H1 (cell line): Measurements from ENCODE around the gene TTC8. TPM values are rescaled to one million over a fixed set of nuclear protein-coding genes. Genes with fewer than 3 reads are reported as not detected.

ENCODE experiments used
- CTCF ChIA-PET: fragments of 300-600 bp; sonication (Branson Sonifier 250); formaldehyde crosslinking; loops from one replicate; lab custom pipeline; 2021; ENCODE audit not compliant: partially characterized antibody; lab: Charles Lee
- POLR2A ChIA-PET: fragments of 300-600 bp; sonication (Branson Sonifier 250); formaldehyde crosslinking; loops from one replicate; lab custom pipeline; 2021; ENCODE audit warnings: inconsistent platforms; ENCODE audit not compliant: partially characterized antibody; lab: Charles Lee
- DNase-seq, 2 experiments: peaks; one replicate each; pipeline versions ENCODE4 v3.0.0 to v3.0.0-alpha.2; 2010 to 2022; ENCODE audit warnings: low spot score in 2 of 2, low read depth in 1 of 2, mixed read lengths in 1 of 2
- FAIRE-seq: peaks from 2 replicates; lab custom pipeline; 2011; peaks lifted over from hg19 to GRCh38; lab: Jason Lieb, UNC
- H2AFZ ChIP-seq: 2 replicates; pipeline ENCODE4 v1.8.1; 2012; ENCODE audit warnings: low read length, inconsistent platforms
- H2AK5ac ChIP-seq: 2 replicates; pipeline ENCODE4 v1.6.1; 2013; ENCODE audit warnings: low read depth, low read length
- H2BK120ac ChIP-seq: replicated peaks from 2 replicates; pipeline ENCODE3; 2013; ENCODE audit warnings: low read depth, low read length, inconsistent platforms
- H2BK12ac ChIP-seq: 2 replicates; pipeline ENCODE4 v1.6.1; 2013; ENCODE audit warnings: low read depth, low read length
- H2BK15ac ChIP-seq: 2 replicates; pipeline ENCODE4 v1.6.1; 2013; ENCODE audit warnings: low read length
- H2BK20ac ChIP-seq: 2 replicates; pipeline ENCODE4 v1.6.1; 2013; ENCODE audit warnings: low read length
- H2BK5ac ChIP-seq: 2 replicates; pipeline ENCODE4 v1.6.1; 2013; ENCODE audit warnings: low read depth, low read length
- H3K14ac ChIP-seq: 2 replicates; pipeline ENCODE4 v1.6.1; 2013; ENCODE audit warnings: inconsistent platforms; ENCODE audit not compliant: insufficient read length
- H3K18ac ChIP-seq: 2 replicates; pipeline ENCODE4 v1.6.1; 2013; ENCODE audit warnings: low read length; ENCODE audit errors: extremely low read depth
- H3K23ac ChIP-seq: 2 replicates; pipeline ENCODE4 v1.6.1; 2013; ENCODE audit warnings: inconsistent platforms; ENCODE audit not compliant: insufficient read length
- H3K23me2 ChIP-seq: 2 replicates; pipeline ENCODE4 v1.6.1; 2013; ENCODE audit warnings: low read depth, low read length
- H3K27ac ChIP-seq: 2 replicates; pipeline ENCODE4 v1.6.1; 2011; ENCODE audit warnings: low read depth, low read length, inconsistent platforms
- H3K27me3 ChIP-seq, 4 experiments: replicated peaks in 1 of 4; 1 replicate in 1 of 4; 2 replicates in 3 of 4; pipeline versions ENCODE4 v1.6.1 to v1.8.1; 2011 to 2013; ENCODE audit warnings: low read length in 3 of 4, mild to moderate bottlenecking in 3 of 4, inconsistent platforms in 2 of 4, mixed read lengths in 2 of 4, moderate library complexity in 1 of 4; ENCODE audit not compliant: control insufficient read depth in 3 of 4, insufficient read depth in 3 of 4; ENCODE audit errors: extremely low read depth in 1 of 4
- H3K36me3 ChIP-seq, 4 experiments: 2 replicates each; pipeline versions ENCODE4 v1.6.1 to v1.8.1; 2011 to 2013; ENCODE audit warnings: mild to moderate bottlenecking in 4 of 4, low read length in 3 of 4, moderate library complexity in 2 of 4, control low read depth in 1 of 4, inconsistent platforms in 1 of 4; ENCODE audit not compliant: insufficient read depth in 4 of 4, control insufficient read depth in 2 of 4
- H3K4ac ChIP-seq: replicated peaks from 2 replicates; pipeline ENCODE3; 2013; ENCODE audit warnings: low read length, low read depth, mixed read lengths, inconsistent platforms; ENCODE audit not compliant: insufficient read length
- H3K4me1 ChIP-seq, 4 experiments: replicated peaks in 1 of 4; 1 replicate in 1 of 4; 2 replicates in 3 of 4; pipeline versions ENCODE4 v1.6.1 to v1.8.1; 2011 to 2013; ENCODE audit warnings: low read length in 3 of 4, inconsistent platforms in 2 of 4, mixed read lengths in 1 of 4; ENCODE audit not compliant: insufficient read depth in 4 of 4, control insufficient read depth in 3 of 4
- H3K4me2 ChIP-seq, 2 experiments: 2 replicates each; pipeline versions ENCODE4 v1.6.1 to v1.8.1; 2011 to 2013; ENCODE audit warnings: low read depth in 2 of 2, low read length in 2 of 2, control low read depth in 1 of 2, inconsistent platforms in 1 of 2, mild to moderate bottlenecking in 1 of 2; ENCODE audit not compliant: insufficient read depth in 1 of 2
- H3K4me3 ChIP-seq, 4 experiments: fragments of 200-600, 300-600 bp in 1 of 4; sonication (generic), shearing (Covaris generic), sonication (Bioruptor Twin) in 1 of 4; 2 replicates each; pipeline versions ENCODE4 v1.5.1 to v1.8.1; 2011 to 2016; ENCODE audit warnings: low read length in 4 of 4, low read depth in 3 of 4, control low read depth in 2 of 4, inconsistent platforms in 2 of 4, mild to moderate bottlenecking in 2 of 4, mixed read lengths in 1 of 4, moderate library complexity in 1 of 4; ENCODE audit not compliant: insufficient read depth in 2 of 4; ENCODE audit errors: extremely low read depth in 1 of 4
- H3K56ac ChIP-seq: replicated peaks from 2 replicates; pipeline ENCODE3; 2013; ENCODE audit warnings: low read depth, mild to moderate bottlenecking, mixed read lengths, low read length, inconsistent platforms; ENCODE audit not compliant: insufficient read length
- H3K79me1 ChIP-seq: 2 replicates; pipeline ENCODE4 v1.6.1; 2013; ENCODE audit warnings: low read depth, low read length, control low read depth
- H3K79me2 ChIP-seq, 2 experiments: 2 replicates each; pipeline versions ENCODE4 v1.6.1 to v1.8.1; 2012 to 2013; ENCODE audit warnings: low read length in 2 of 2, mild to moderate bottlenecking in 2 of 2, inconsistent platforms in 1 of 2; ENCODE audit not compliant: insufficient read depth in 2 of 2, control insufficient read depth in 1 of 2
- H3K9ac ChIP-seq, 4 experiments: replicated peaks in 1 of 4; 1 replicate in 1 of 4; 2 replicates in 3 of 4; pipeline versions ENCODE4 v1.6.1 to v1.8.1; 2011 to 2013; ENCODE audit warnings: low read depth in 3 of 4, low read length in 3 of 4, control low read depth in 2 of 4, mild to moderate bottlenecking in 2 of 4, moderate library complexity in 2 of 4, inconsistent platforms in 1 of 4; ENCODE audit errors: extremely low read depth in 1 of 4
- H3K9me3 ChIP-seq, 2 experiments: 2 replicates each; pipeline versions ENCODE4 v1.6.1 to v1.8.1; 2012 to 2013; ENCODE audit warnings: mild to moderate bottlenecking in 2 of 2, moderate library complexity in 2 of 2, control low read depth in 1 of 2, inconsistent platforms in 1 of 2, low read depth in 1 of 2, low read length in 1 of 2, mixed read lengths in 1 of 2; ENCODE audit not compliant: insufficient read depth in 2 of 2
- H4K20me1 ChIP-seq, 2 experiments: replicated peaks in 1 of 2; 2 replicates each; pipeline versions ENCODE3 to v1.8.1; 2011 to 2013; ENCODE audit warnings: inconsistent platforms in 2 of 2, low read length in 2 of 2, mild to moderate bottlenecking in 1 of 2; ENCODE audit not compliant: insufficient read depth in 2 of 2, control insufficient read depth in 1 of 2
- H4K5ac ChIP-seq: 2 replicates; pipeline ENCODE4 v1.6.1; 2013; ENCODE audit warnings: low read length, low read depth, mixed read lengths, inconsistent platforms; ENCODE audit not compliant: insufficient read length
- H4K8ac ChIP-seq: 2 replicates; pipeline ENCODE4 v1.8.0; 2013; ENCODE audit warnings: mild to moderate bottlenecking, moderate library complexity, low read length, inconsistent platforms; ENCODE audit not compliant: insufficient read depth; ENCODE audit errors: extremely low read depth
- H4K91ac ChIP-seq: replicated peaks from 2 replicates; pipeline ENCODE3; 2013; ENCODE audit warnings: low read length, mixed read lengths, inconsistent platforms; ENCODE audit not compliant: insufficient read length
- BACH1 ChIP-seq: IDR thresholded peaks from 2 replicates; pipeline ENCODE4 v1.6.1; 2012; ENCODE audit warnings: low read length, improper control_type of control experiment
- CBX5 ChIP-seq: fragments of 300-800, 300-1000 bp; sonication (generic); IDR thresholded peaks from 2 replicates; pipeline ENCODE4 v1.7.1; 2016; ENCODE audit warnings: antibody characterized with exemption, low read length, low read depth
- YY1 ChIP-seq: IDR thresholded peaks from 2 replicates; pipeline ENCODE4 v1.6.1; 2011; ENCODE audit warnings: low read depth, mild to moderate bottlenecking, low read length
- WGBS, 2 experiments: shearing (Covaris generic) in 1 of 2; methylation state at CpG; one replicate each; pipeline versions ENCODE4 v1.1.6 to v1.1.7; 2013 to 2015; ENCODE audit warnings: low lambda C conversion rate in 2 of 2, mixed read lengths in 2 of 2, inconsistent platforms in 1 of 2, low coverage in 1 of 2, missing lambda C conversion rate in 1 of 2; ENCODE audit not compliant: insufficient replicate concordance in 2 of 2, insufficient coverage in 1 of 2, insufficient read length in 1 of 2; ENCODE audit errors: extremely low coverage in 1 of 2, missing lambda C conversion rate in 1 of 2; 5-methylcytosine and 5-hydroxymethylcytosine counted together
- polyA plus RNA-seq, 7 experiments: library from polyadenylated mRNA; depleted of rRNA in 3 of 7; stranded (reverse) in 5 of 7; unstranded in 2 of 7; fragments of >200 nt in 5 of 7; fragments of 200-250 nt in 2 of 7; gene quantifications; 1 replicate in 5 of 7; 2 replicates in 1 of 7; 4 replicates in 1 of 7; pipeline versions ENCODE4 v1.2.1 to v1.2.3, GENCODE V29; 2011 to 2013; ENCODE audit warnings: missing spikeins in 2 of 7, mixed read lengths in 2 of 7
- total RNA-seq: library from RNA; stranded (reverse); fragmentation: NEBNext Ultra II Directional; extraction: Animal tissue kit (Norgen Biotek cat#: 25700); gene quantifications from 2 replicates; pipeline ENCODE4 v1.2.1, GENCODE V29; 2021
- TF ChIP-seq, protein P1 (sequence below): IDR thresholded peaks from 2 replicates; pipeline ENCODE4 v1.6.1; 2012; ENCODE audit warnings: inconsistent platforms

Gene TTC8
- total and polyA plus RNA-seq, 2 of the 8 experiments (the other 6 are each of a cell fraction or from before 2014, with no cell fraction given): 13.1 to 13.5 TPM

DNA sequence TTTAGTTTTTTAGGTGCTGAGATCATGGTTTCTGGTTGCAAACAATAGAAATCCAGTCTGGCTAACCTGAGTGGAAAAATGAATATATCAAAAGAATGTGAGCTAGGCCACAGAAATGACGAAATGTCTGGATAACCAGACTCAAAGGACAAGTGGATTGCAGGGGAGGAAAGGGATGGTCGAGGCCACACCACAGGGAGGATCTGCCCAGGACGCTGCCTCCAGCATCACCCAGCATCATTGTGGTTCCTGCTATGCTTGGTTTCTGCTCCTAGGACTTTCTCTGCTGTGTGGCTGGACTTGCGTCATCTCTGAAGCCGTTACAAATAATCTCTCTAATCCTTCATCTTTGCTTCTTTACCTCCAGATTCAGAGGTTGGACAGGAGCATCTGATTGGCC, 80.4 kb downstream of the TTC8 start:
- Histone ChIP-seq H3K9ac (no peak overlapping the region), H2AFZ (no peak overlapping the region), H2BK20ac (no peak overlapping the region), H3K4me3 (no peak overlapping the region), H2AK5ac (no peak overlapping the region), H3K27ac (no peak overlapping the region), H2BK15ac (no peak overlapping the region), H4K5ac (no peak overlapping the region), H3K4ac (no peak overlapping the region), H3K14ac (no peak overlapping the region), H3K9me3 (peaks cover 0 to 4% of the 10 kb centered on the region in 2 experiments; a peak in 1 of 4 replicates), H3K56ac (no peak overlapping the region), H3K79me2 (no peaks in the 10 kb centered on the region), H3K4me2 (no peak overlapping the region), H3K4me1 (no peaks in the 10 kb centered on the region), H3K36me3 (no peaks in the 10 kb centered on the region), H2BK5ac (no peak overlapping the region), H3K23ac (no peak overlapping the region), H4K91ac (no peak overlapping the region), H3K23me2 (peaks cover 3% of the 10 kb centered on the region; the same call in 1 of the 2 replicates), H3K18ac (no peak overlapping the region), H2BK12ac (no peak overlapping the region), H4K20me1 (no peaks in the 10 kb centered on the region), H3K79me1 (no peaks in the 10 kb centered on the region), H4K8ac (no peak overlapping the region), H2BK120ac (no peak overlapping the region), H3K27me3 (no peaks in the 10 kb centered on the region)
- CTCF ChIA-PET: no interaction called here
- POLR2A ChIA-PET: no interaction called here
- DNase-seq (no peak), FAIRE-seq (no peak)
- WGBS, 2 experiments: 85% methylated on average over 5 of the region's 5 CpGs; no CpG with 5 or more reads in 1 of the 2 experiments
- TF ChIP-seq, protein P1, sequence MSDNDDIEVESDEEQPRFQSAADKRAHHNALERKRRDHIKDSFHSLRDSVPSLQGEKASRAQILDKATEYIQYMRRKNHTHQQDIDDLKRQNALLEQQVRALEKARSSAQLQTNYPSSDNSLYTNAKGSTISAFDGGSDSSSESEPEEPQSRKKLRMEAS: no peak
- no peak for TF ChIP-seq YY1
- TF ChIP-seq BACH1: no peak
- TF ChIP-seq CBX5: no peak
